Glomerular visceral epithelial cell (primary cell): ENCODE measurements around the gene YWHAG.
"Not testable (repeated sequence)": the region's sequence is repeated elsewhere in the genome, so short reads cannot be mapped to it uniquely, and the experiment has no call there.

ENCODE experiments used
- DNase-seq: peaks from one replicate; pipeline ENCODE4 v3.0.0-alpha.2; 2016; ENCODE audit errors: extremely low spot score

Gene YWHAG

GRCh38 chr7:76347710-76348109 is 11.1 kb downstream of the YWHAG start:
- DNase-seq: no peak

GRCh38 chr7:76346778-76347177 is 12.0 kb downstream of the YWHAG start:
- DNase-seq: no peak

- DNase-seq: no peak
Observed at GRCh38 chr7:76346097-76346496, 12.7 kb downstream of the YWHAG start.

GRCh38 chr7:76343931-76344321 is 14.9 kb downstream of the YWHAG start:
- DNase-seq: no peak

- DNase-seq: no peak
Observed at GRCh38 chr7:76343294-76343930, 15.4 kb downstream of the YWHAG start.

- no peak for DNase-seq
Observed at GRCh38 chr7:76342222-76342621, 16.6 kb downstream of the YWHAG start.

- no peak for DNase-seq
Observed at GRCh38 chr7:76340617-76341131, 18.1 kb downstream of the YWHAG start.

- peak; percentile 49 for DNase-seq
Observed at GRCh38 chr7:76338298-76339084, 20.3 kb downstream of the YWHAG start.

GRCh38 chr7:76337147-76337546 is 21.6 kb downstream of the YWHAG start:
- no peak for DNase-seq

- DNase-seq: no peak
Observed at GRCh38 chr7:76336094-76336493, 22.7 kb downstream of the YWHAG start.

GRCh38 chr7:76335417-76335816 is 23.4 kb downstream of the YWHAG start:
- not testable (repeated sequence) for DNase-seq

- DNase-seq: no peak
Observed at GRCh38 chr7:76334320-76334967, 24.3 kb downstream of the YWHAG start.

GRCh38 chr7:76333511-76334101 is 25.2 kb downstream of the YWHAG start:
- DNase-seq: no peak

GRCh38 chr7:76332078-76332477 is 26.7 kb downstream of the YWHAG start:
- no peak for DNase-seq

- DNase-seq: no peak
Observed at GRCh38 chr7:76330673-76331072, 28.1 kb downstream of the YWHAG start.

GRCh38 chr7:76330261-76330660 is 28.5 kb downstream of the YWHAG start:
- no peak for DNase-seq

- no peak for DNase-seq
Observed at GRCh38 chr7:76329479-76329878, 29.3 kb downstream of the YWHAG start.

GRCh38 chr7:76328389-76328788 is 30.4 kb downstream of the YWHAG start:
- no peak for DNase-seq

GRCh38 chr7:76327610-76328009 is 31.2 kb downstream of the YWHAG start:
- no peak for DNase-seq

- no peak for DNase-seq
Observed at GRCh38 chr7:76326646-76327233, 32.1 kb downstream of the YWHAG start.

GRCh38 chr7:76325811-76326210 is 33.0 kb downstream of the YWHAG start:
- no peak for DNase-seq

- no peak for DNase-seq
Observed at GRCh38 chr7:76325092-76325491, 33.7 kb downstream of the YWHAG start.
